ENCODE measurements around the gene HCRTR1.

The HCRTR1 gene

GRCh38 chr1:31648641-31649357 is 31.3 kb downstream of the HCRTR1 start:
- TF ChIP-seq CTCF (IDR thresholded peaks at IDR 0.05; ENCODE audit: low read depth, low read length), result no peak
- DNase-seq (ENCODE audit: extremely low read depth, low read depth), result no peak

- no peak for TF ChIP-seq CTCF (IDR thresholded peaks at IDR 0.05; ENCODE audit: low read depth, low read length)
- DNase-seq (ENCODE audit: extremely low read depth, low read depth), result no peak
Observed at GRCh38 chr1:31650161-31651088, 32.9 kb downstream of the HCRTR1 start.

- DNase-seq (ENCODE audit: extremely low read depth, low read depth), result no peak
- no peak for TF ChIP-seq CTCF (IDR thresholded peaks at IDR 0.05; ENCODE audit: low read depth, low read length)
Observed at GRCh38 chr1:31651089-31651420, 33.6 kb downstream of the HCRTR1 start.

- no peak for TF ChIP-seq CTCF (IDR thresholded peaks at IDR 0.05; ENCODE audit: low read depth, low read length)
- no peak for DNase-seq (ENCODE audit: extremely low read depth, low read depth)
Observed at GRCh38 chr1:31651766-31652165, 34.3 kb downstream of the HCRTR1 start.

- no peak for TF ChIP-seq CTCF (IDR thresholded peaks at IDR 0.05; ENCODE audit: low read depth, low read length)
- no peak for DNase-seq (ENCODE audit: extremely low read depth, low read depth)
Observed at GRCh38 chr1:31652891-31653499, 35.5 kb downstream of the HCRTR1 start.

- TF ChIP-seq CTCF (IDR thresholded peaks at IDR 0.05; ENCODE audit: low read depth, low read length), result no peak
- DNase-seq (ENCODE audit: extremely low read depth, low read depth), result no peak
Observed at GRCh38 chr1:31653717-31654473, 36.4 kb downstream of the HCRTR1 start.
